Tibial artery (tissue), 4 donors: ENCODE results near the gene PARP16.

Experiments
- DNase-seq, 2 donors: peaks; one replicate each; pipeline ENCODE4 v3.0.0-alpha.2; 2019
- H3K27ac ChIP-seq, 2 donors: fragments of 200-600 bp; sonication (generic) in 1 of 2; 1 replicate in 1 of 2; 2 replicates in 1 of 2; pipeline ENCODE4 v1.5.1; 2018 to 2019; ENCODE audit warnings: mild to moderate bottlenecking in 1 of 2
- H3K27me3 ChIP-seq, 2 donors: fragments of 200-600 bp; sonication (generic) in 1 of 2; one replicate each; pipeline versions ENCODE4 v1.5.1 to v1.6.0; 2016 to 2019
- H3K36me3 ChIP-seq, 3 donors: fragments of 200-600 bp; sonication (generic) in 2 of 3; one replicate each; pipeline ENCODE4 v1.5.1; 2016 to 2019; ENCODE audit warnings: mild to moderate bottlenecking in 2 of 3
- H3K4me1 ChIP-seq, 4 donors: fragments of 200-600 bp; sonication (generic) in 2 of 4; 1 replicate in 3 of 4; 2 replicates in 1 of 4; pipeline ENCODE4 v1.5.1; 2016 to 2019
- H3K4me3 ChIP-seq, 2 donors: fragments of 200-600 bp; sonication (generic) in 1 of 2; 1 replicate in 1 of 2; 2 replicates in 1 of 2; pipeline ENCODE4 v1.5.1; 2018 to 2019; ENCODE audit warnings: mild to moderate bottlenecking in 2 of 2
- H3K9me3 ChIP-seq, 3 donors: fragments of 200-600 bp; sonication (generic) in 1 of 3; one replicate each; pipeline ENCODE4 v1.5.1; 2016 to 2019
- CTCF ChIP-seq, 2 experiments: fragments of 200-600 bp in 1 of 2; fragments of 450-650 bp in 1 of 2; IDR thresholded peaks; one replicate each; pipeline ENCODE4 v1.5.1; 2017 to 2019; ENCODE audit warnings: antibody characterized with exemption in 2 of 2, mild to moderate bottlenecking in 1 of 2, moderate library complexity in 1 of 2
- intact Hi-C: fragments of 100-400 bp; cut with DNase I; formaldehyde crosslinking; loops from one replicate; pipeline ENCODE4 v1.15.0; 2023; ENCODE audit warnings: low total_unique reads

Gene PARP16

GRCh38 chr15:65328506-65329287 lies 42.0 kb upstream of the PARP16 start:
- intact Hi-C loops = no loop called here
- H3K27ac ChIP-seq = no peak overlapping the region

GRCh38 chr15:65327651-65328393 lies 41.1 kb upstream of the PARP16 start:
- Histone ChIP-seq H3K4me3 (no peak overlapping the region), H3K4me1 (no peaks in the 10 kb centered on the region), H3K27ac (no peak overlapping the region), H3K27me3 (peaks cover 0 to 25% of the 10 kb centered on the region in 2 donors), H3K36me3 (no peaks in the 10 kb centered on the region), H3K9me3 (no peaks in the 10 kb centered on the region)
- intact Hi-C loops = no loop called here
- DNase-seq = no peak
- no peak for TF ChIP-seq CTCF (IDR thresholded peaks at IDR 0.05)

More at GRCh38 chr15:65328506-65329287, 42.0 kb upstream of the PARP16 start:
- Histone ChIP-seq H3K4me1 (no peaks in the 10 kb centered on the region), H3K36me3 (no peaks in the 10 kb centered on the region), H3K27me3 (peaks cover 0 to 25% of the 10 kb centered on the region in 2 donors), H3K9me3 (no peaks in the 10 kb centered on the region), H3K4me3 (no peak overlapping the region)
- TF ChIP-seq CTCF (IDR thresholded peaks at IDR 0.05) = no peak
- no peak for DNase-seq

GRCh38 chr15:65326818-65327217 lies 40.1 kb upstream of the PARP16 start:
- Histone ChIP-seq H3K9me3 (no peaks in the 10 kb centered on the region), H3K27ac (no peak overlapping the region), H3K36me3 (no peaks in the 10 kb centered on the region), H3K4me1 (no peaks in the 10 kb centered on the region), H3K27me3 (peaks cover 0 to 30% of the 10 kb centered on the region in 2 donors), H3K4me3 (no peak overlapping the region)
- intact Hi-C loops = no loop called here
- DNase-seq = no peak
- TF ChIP-seq CTCF (IDR thresholded peaks at IDR 0.05) = no peak

- no peaks in the 10 kb centered on the region for H3K9me3 ChIP-seq
- no peaks in the 10 kb centered on the region for H3K36me3 ChIP-seq
- no peak for DNase-seq
- peaks cover 0 to 27% of the 10 kb centered on the region in 2 donors for H3K27me3 ChIP-seq
- H3K27ac ChIP-seq = no peak overlapping the region
- H3K4me1 ChIP-seq = no peaks in the 10 kb centered on the region
- no peak for TF ChIP-seq CTCF (IDR thresholded peaks at IDR 0.05)
- no peak overlapping the region for H3K4me3 ChIP-seq
- intact Hi-C loops = no loop called here
Observed at GRCh38 chr15:65326117-65326526, 39.4 kb upstream of the PARP16 start.

GRCh38 chr15:65323071-65323511 lies 36.4 kb upstream of the PARP16 start:
- Histone ChIP-seq H3K27ac (no peak overlapping the region), H3K9me3 (no peaks in the 10 kb centered on the region), H3K36me3 (no peaks in the 10 kb centered on the region), H3K4me1 (no peaks in the 10 kb centered on the region), H3K4me3 (no peak overlapping the region), H3K27me3 (peaks cover 0 to 21% of the 10 kb centered on the region in 2 donors)
- no peak for TF ChIP-seq CTCF (IDR thresholded peaks at IDR 0.05)
- no peak for DNase-seq
- intact Hi-C loops = no loop called here
